Effector CD4-positive, alpha-beta T cell (primary cell): ENCODE results near the gene CYP2U1.
"Not testable (repeated sequence)": the region's sequence is repeated elsewhere in the genome, so short reads cannot be mapped to it uniquely, and the experiment has no call there.

Experiments
- DNase-seq: peaks from one replicate; pipeline ENCODE4 v3.0.0-alpha.2; 2020
- total RNA-seq: gene quantifications from one replicate; lab custom pipeline; 2026; lab: John Stamatoyannopoulos, UW

Gene CYP2U1
- total RNA-seq, result 3.4 reads per million, percentile 13 among the genes with 10 or more reads in this experiment

GRCh38 chr4:107930821-107931774 lies at the start of gene CYP2U1:
TSS of gene CYP2U1 (plus strand) at chr4:107931549. CDS start at chr4:107931644, 95 bp downstream.
- DNase-seq, result peak; percentile 76

GRCh38 chr4:107885865-107886264 lies 45.5 kb upstream of the CYP2U1 start:
- no peak for DNase-seq

- DNase-seq, result no peak
Measured at GRCh38 chr4:107888237-107888636, 43.1 kb upstream of the CYP2U1 start.

- no peak for DNase-seq
Measured at GRCh38 chr4:107890779-107891178, 40.6 kb upstream of the CYP2U1 start.

GRCh38 chr4:107891299-107891698 lies 40.0 kb upstream of the CYP2U1 start:
- no peak for DNase-seq

- DNase-seq, result no peak
Measured at GRCh38 chr4:107893171-107894137, 37.9 kb upstream of the CYP2U1 start.

- no peak for DNase-seq
Measured at GRCh38 chr4:107894138-107894603, 37.2 kb upstream of the CYP2U1 start.

- no peak for DNase-seq
Measured at GRCh38 chr4:107896158-107896645, 35.1 kb upstream of the CYP2U1 start.

GRCh38 chr4:107896646-107897045 lies 34.7 kb upstream of the CYP2U1 start:
- DNase-seq, result no peak

GRCh38 chr4:107897823-107898222 lies 33.5 kb upstream of the CYP2U1 start:
- no peak for DNase-seq

- DNase-seq, result no peak
Measured at GRCh38 chr4:107900067-107900466, 31.3 kb upstream of the CYP2U1 start.

GRCh38 chr4:107900508-107900907 lies 30.8 kb upstream of the CYP2U1 start:
- no peak for DNase-seq

GRCh38 chr4:107901213-107901934 lies 30.0 kb upstream of the CYP2U1 start:
- DNase-seq, result no peak

GRCh38 chr4:107902715-107903114 lies 28.6 kb upstream of the CYP2U1 start:
- DNase-seq, result no peak

GRCh38 chr4:107905082-107905481 lies 26.3 kb upstream of the CYP2U1 start:
- not testable (repeated sequence) for DNase-seq

- no peak for DNase-seq
Measured at GRCh38 chr4:107906458-107907100, 24.8 kb upstream of the CYP2U1 start.

- no peak for DNase-seq
Measured at GRCh38 chr4:107908377-107908776, 23.0 kb upstream of the CYP2U1 start.

GRCh38 chr4:107913283-107913899 lies 18.0 kb upstream of the CYP2U1 start:
- peak; percentile 38 for DNase-seq

- no peak for DNase-seq
Measured at GRCh38 chr4:107915220-107915619, 16.1 kb upstream of the CYP2U1 start.

GRCh38 chr4:107916623-107917022 lies 14.7 kb upstream of the CYP2U1 start:
- no peak for DNase-seq

- no peak for DNase-seq
Measured at GRCh38 chr4:107917500-107917899, 13.8 kb upstream of the CYP2U1 start.
